Endothelial cell (in vitro differentiated cells): ENCODE measurements around the gene MAN1A1. TPM values are rescaled to one million over a fixed set of nuclear protein-coding genes. Genes with fewer than 3 reads are reported as not detected.

ENCODE experiments used
- DNase-seq: peaks from one replicate; pipeline ENCODE4 v3.0.0; 2021; ENCODE audit warnings: low spot score
- H3K27ac Mint-ChIP-seq: one replicate; pipeline ENCODE4 v1.8.0; 2021; ENCODE audit warnings: mixed read lengths, inconsistent platforms; ENCODE audit not compliant: unreplicated experiment
- H3K27me3 Mint-ChIP-seq: one replicate; pipeline ENCODE4 v1.8.0; 2021; ENCODE audit warnings: mild to moderate bottlenecking, moderate library complexity, mixed read lengths, inconsistent platforms; ENCODE audit not compliant: unreplicated experiment
- H3K36me3 Mint-ChIP-seq: one replicate; pipeline ENCODE4 v1.8.0; 2021; ENCODE audit warnings: mild to moderate bottlenecking, low read depth, mixed read lengths, inconsistent platforms; ENCODE audit not compliant: unreplicated experiment
- H3K4me1 Mint-ChIP-seq: one replicate; pipeline ENCODE4 v1.8.0; 2021; ENCODE audit warnings: mild to moderate bottlenecking, mixed read lengths, inconsistent platforms; ENCODE audit not compliant: unreplicated experiment
- H3K4me3 Mint-ChIP-seq: one replicate; pipeline ENCODE4 v1.8.0; 2021; ENCODE audit warnings: mild to moderate bottlenecking, mixed read lengths, inconsistent platforms; ENCODE audit not compliant: unreplicated experiment
- H3K9me3 Mint-ChIP-seq: one replicate; pipeline ENCODE4 v1.8.0; 2021; ENCODE audit warnings: mixed read lengths, inconsistent platforms; ENCODE audit not compliant: unreplicated experiment
- CTCF ChIP-seq: fragments of 200-600 bp; sonication (generic); IDR thresholded peaks from one replicate; pipeline ENCODE4 v1.5.0; 2021; ENCODE audit warnings: antibody characterized with exemption; ENCODE audit not compliant: unreplicated experiment
- total RNA-seq: library from RNA; stranded (reverse); fragmentation: NEBNext Ultra II Directional; extraction: Animal tissue kit (Norgen Biotek cat#: 25700); gene quantifications from one replicate; pipeline ENCODE4 v1.2.1, GENCODE V29; 2021; ENCODE audit not compliant: unreplicated experiment

Gene MAN1A1
- total RNA-seq, 1 donor from 2014 or later: 34.4 TPM

GRCh38 chr6:119312875-119313338, 36.7 kb downstream of the MAN1A1 start:
- Mint-ChIP-seq H3K27me3 (no peaks in the 10 kb centered on the region), H3K4me1 (peaks cover 51% of the 10 kb centered on the region), H3K9me3 (no peaks in the 10 kb centered on the region), H3K36me3 (no peaks in the 10 kb centered on the region), H3K27ac (no peak overlapping the region), H3K4me3 (no peak overlapping the region)
- TF ChIP-seq CTCF: no peak
- no peak for DNase-seq

GRCh38 chr6:119312441-119312840, 37.1 kb downstream of the MAN1A1 start:
- no peak overlapping the region for H3K27ac Mint-ChIP-seq
- no peak for TF ChIP-seq CTCF

DNA sequence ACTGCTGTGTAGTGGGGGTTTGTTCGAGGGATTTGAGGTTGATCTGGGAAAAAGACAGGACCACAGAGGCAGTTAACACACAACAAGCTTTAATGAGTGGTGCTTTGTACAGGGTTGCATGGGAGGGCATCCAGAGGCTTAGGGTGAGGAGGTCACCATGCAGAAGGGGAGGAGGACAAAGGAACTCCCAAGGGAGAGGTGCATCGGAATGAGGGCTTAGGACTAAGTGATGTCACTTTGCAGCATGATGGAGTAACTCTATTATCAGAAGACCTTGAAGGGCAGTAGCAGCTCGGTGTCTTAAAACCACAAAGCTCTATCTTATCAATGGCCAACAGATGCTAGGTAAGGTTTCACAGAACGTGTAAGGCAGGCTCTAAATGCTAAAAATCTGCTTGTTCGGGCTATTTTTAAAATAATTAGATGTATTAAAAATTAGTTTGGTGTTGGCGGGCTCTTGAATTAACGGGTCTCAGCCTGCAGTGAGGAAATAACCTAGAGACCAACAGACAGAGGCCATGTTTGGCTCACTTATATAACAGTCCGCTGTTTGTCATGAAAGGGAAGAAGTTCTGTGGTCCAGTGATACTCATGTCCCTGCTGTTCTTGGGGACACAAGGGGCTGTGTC, 37.9 kb downstream of the MAN1A1 start:
- Mint-ChIP-seq H3K27me3 (no peaks in the 10 kb centered on the region), H3K4me3 (no peak overlapping the region), H3K4me1 (peaks cover 51% of the 10 kb centered on the region), H3K9me3 (no peaks in the 10 kb centered on the region), H3K36me3 (no peaks in the 10 kb centered on the region), H3K27ac (no peak overlapping the region)
- no peak for DNase-seq
- TF ChIP-seq CTCF: no peak

More at GRCh38 chr6:119312441-119312840, 37.1 kb downstream of the MAN1A1 start:
- Mint-ChIP-seq H3K27me3 (no peaks in the 10 kb centered on the region), H3K9me3 (no peaks in the 10 kb centered on the region), H3K4me1 (peaks cover 51% of the 10 kb centered on the region), H3K4me3 (no peak overlapping the region), H3K36me3 (no peaks in the 10 kb centered on the region)
- no peak for DNase-seq

DNA sequence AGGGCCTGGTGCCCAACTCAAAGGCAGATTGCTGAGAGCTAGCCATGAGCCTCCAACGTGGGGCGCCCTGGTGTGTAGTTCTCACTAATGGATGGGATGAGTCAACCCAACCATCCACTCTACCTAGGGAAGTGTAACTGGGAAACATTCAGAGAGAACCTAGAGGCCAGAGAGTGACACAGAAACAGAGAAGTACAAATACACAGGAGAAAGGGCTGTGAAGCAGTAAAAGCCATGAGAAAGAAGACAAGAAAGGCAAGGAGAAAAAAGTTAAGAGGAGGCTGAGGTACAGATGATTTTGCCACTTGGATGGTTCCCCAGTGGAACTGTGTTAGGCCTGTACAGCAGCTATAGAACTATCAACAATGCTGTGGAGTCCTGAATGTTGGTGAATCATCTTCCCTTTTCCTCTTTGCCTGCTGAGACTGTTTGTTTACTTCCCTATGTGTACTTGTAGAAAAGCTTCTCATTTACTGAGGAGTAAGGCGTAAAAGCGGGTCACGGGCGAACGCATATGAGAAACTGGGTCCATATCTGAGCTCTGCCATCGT, 39.0 kb downstream of the MAN1A1 start:
- peaks cover 51% of the 10 kb centered on the region for H3K4me1 Mint-ChIP-seq
- no peak for DNase-seq
- peak overlapping the region; percentile 1 for H3K27ac Mint-ChIP-seq
- no peak for TF ChIP-seq CTCF
- H3K36me3 Mint-ChIP-seq: peaks cover under 1% of the 10 kb centered on the region
- H3K9me3 Mint-ChIP-seq: no peaks in the 10 kb centered on the region
- H3K4me3 Mint-ChIP-seq: peak overlapping the region; percentile 9
- H3K27me3 Mint-ChIP-seq: no peaks in the 10 kb centered on the region

- H3K4me3 Mint-ChIP-seq: no peak overlapping the region
- peaks cover 43% of the 10 kb centered on the region for H3K4me1 Mint-ChIP-seq
- no peaks in the 10 kb centered on the region for H3K27me3 Mint-ChIP-seq
- H3K27ac Mint-ChIP-seq: no peak overlapping the region
- TF ChIP-seq CTCF: no peak
- H3K36me3 Mint-ChIP-seq: peaks cover 4% of the 10 kb centered on the region
- no peaks in the 10 kb centered on the region for H3K9me3 Mint-ChIP-seq
- DNase-seq: no peak
Measured at GRCh38 chr6:119308991-119309657, 40.4 kb downstream of the MAN1A1 start.
